ENCODE measurements around the gene ANKMY1.

The ANKMY1 gene

GRCh38 chr2:240456447-240457222, 101.2 kb downstream of the ANKMY1 start:
- TF ChIP-seq SNAI2 (CRISPR knock-in tag; IDR thresholded peaks at IDR 0.05): no peak
- TF ChIP-seq CREB5 (CRISPR knock-in tag; IDR thresholded peaks at IDR 0.05; ENCODE audit: low read depth): no peak
- no peak for TF ChIP-seq PATZ1 (CRISPR knock-in tag; IDR thresholded peaks at IDR 0.05; ENCODE audit: borderline replicate concordance)
- TF ChIP-seq ISL1 (CRISPR knock-in tag; IDR thresholded peaks at IDR 0.05): no peak
- no peak for TF ChIP-seq GLIS3 (CRISPR knock-in tag; IDR thresholded peaks at IDR 0.05)
- no peak for TF ChIP-seq ZNF8 (CRISPR knock-in tag; IDR thresholded peaks at IDR 0.05)
- TF ChIP-seq ZC3H10 (CRISPR knock-in tag; IDR thresholded peaks at IDR 0.05): no peak
- no peak for TF ChIP-seq OSR1 (CRISPR knock-in tag; IDR thresholded peaks at IDR 0.05)
- TF ChIP-seq ZFP30 (CRISPR knock-in tag; IDR thresholded peaks at IDR 0.05): no peak
- TF ChIP-seq PPARA (CRISPR knock-in tag; IDR thresholded peaks at IDR 0.05; ENCODE audit: borderline replicate concordance): no peak
- no peak for TF ChIP-seq TSHZ2 (CRISPR knock-in tag; IDR thresholded peaks at IDR 0.05)
- no peak for TF ChIP-seq TCF4 (CRISPR knock-in tag; IDR thresholded peaks at IDR 0.05; ENCODE audit: borderline replicate concordance)
- no peak for TF ChIP-seq CSDC2 (CRISPR knock-in tag; IDR thresholded peaks at IDR 0.05)
- no peak for TF ChIP-seq ZNF565 (CRISPR knock-in tag; conservative IDR thresholded peaks at IDR 0.05; ENCODE audit: low read depth)
- no peak for ATAC-seq

- TF ChIP-seq TSHZ2 (CRISPR knock-in tag; IDR thresholded peaks at IDR 0.05) (no peak), ZC3H10 (CRISPR knock-in tag; IDR thresholded peaks at IDR 0.05) (no peak), CSRNP3 (CRISPR knock-in tag; IDR thresholded peaks at IDR 0.05) (no peak), GLIS3 (CRISPR knock-in tag; IDR thresholded peaks at IDR 0.05) (no peak)
- no peak for ATAC-seq
Observed at GRCh38 chr2:240455647-240456446, 101.9 kb downstream of the ANKMY1 start.

GRCh38 chr2:240455272-240455646, 102.5 kb downstream of the ANKMY1 start:
- no peak for TF ChIP-seq TCF4 (CRISPR knock-in tag; IDR thresholded peaks at IDR 0.05; ENCODE audit: borderline replicate concordance)
- no peak for TF ChIP-seq RARB (CRISPR knock-in tag; IDR thresholded peaks at IDR 0.05)
- TF ChIP-seq CSDC2 (CRISPR knock-in tag; IDR thresholded peaks at IDR 0.05): no peak
- no peak for TF ChIP-seq ZC3H10 (CRISPR knock-in tag; IDR thresholded peaks at IDR 0.05)
- TF ChIP-seq ZNF70 (CRISPR knock-in tag; IDR thresholded peaks at IDR 0.05): no peak
- TF ChIP-seq TSHZ2 (CRISPR knock-in tag; IDR thresholded peaks at IDR 0.05): no peak
- TF ChIP-seq SNAI2 (CRISPR knock-in tag; IDR thresholded peaks at IDR 0.05): no peak
- TF ChIP-seq CREB5 (CRISPR knock-in tag; IDR thresholded peaks at IDR 0.05; ENCODE audit: low read depth): no peak
- ATAC-seq: no peak
